HCT116 (cell line): ENCODE data around the gene C1orf116. TPM values are rescaled to one million over a fixed set of nuclear protein-coding genes. Genes with fewer than 3 reads are reported as not detected.

Experiments
- ATAC-seq: fragments of 200-7000 bp; cut with Tn5 transposase; 2 replicates; pipeline ENCODE4 v1.9.1; 2020; ENCODE audit warnings: mild to moderate bottlenecking, moderate library complexity
- BruUV-seq: library from RNA; stranded (reverse); fragments of 400-500 nt; replicated peaks from 2 replicates; lab custom pipeline; 2021; lab: Mats Ljungman, UMichigan
- CTCF ChIA-PET: fragments of 300-600 bp; sonication (Branson Sonifier 250); formaldehyde crosslinking; loops from one replicate; lab custom pipeline; 2021; ENCODE audit warnings: antibody characterized with exemption; lab: Charles Lee
- POLR2A ChIA-PET: fragments of 300-600, 350-600 bp; sonication (Branson Sonifier 250); formaldehyde crosslinking; loops from one replicate; lab custom pipeline; 2021; ENCODE audit warnings: antibody characterized with exemption; lab: Charles Lee
- RAD21 ChIA-PET, 2 experiments: fragments of 300-600 bp; sonication (Branson Sonifier 250); formaldehyde crosslinking; loops; one replicate each; lab custom pipeline; 2023; ENCODE audit warnings: low total read pairs in 2 of 2; ENCODE audit not compliant: uncharacterized antibody in 2 of 2, unreplicated experiment in 2 of 2, low non-redundant PET in 1 of 2; lab: Charles Lee
- DNase-seq: peaks from one replicate; pipeline ENCODE4 v3.0.0-alpha.2; 2010; ENCODE audit warnings: low read depth, low spot score
- H2AFZ ChIP-seq: fragments of 200-600 bp; shearing (Covaris generic), sonication (generic); 2 replicates; pipeline ENCODE4 v1.6.1; 2017; ENCODE audit warnings: low read depth, mixed run types, mixed read lengths, antibody characterized with exemption, low read length; ENCODE audit not compliant: poor library complexity, severe bottlenecking
- H3K27ac ChIP-seq: 2 replicates; pipeline ENCODE4 v1.5.1; 2012; ENCODE audit warnings: low read depth, low read length
- H3K27me3 ChIP-seq: fragments of 200-600 bp; sonication (generic); 2 replicates; pipeline ENCODE4 v1.6.1; 2016; ENCODE audit warnings: mixed run types, low read length, mixed read lengths; ENCODE audit not compliant: insufficient read depth
- H3K36me3 ChIP-seq, 2 experiments: fragments of 200-500 bp in 1 of 2; fragments of 200-600 bp in 1 of 2; sonication (Bioruptor generic) in 1 of 2; sonication (generic) in 1 of 2; 2 replicates each; pipeline versions ENCODE4 v1.5.1 to v1.6.1; 2014 to 2016; ENCODE audit warnings: low read length in 2 of 2, inconsistent platforms in 1 of 2, mixed read lengths in 1 of 2, mixed run types in 1 of 2; ENCODE audit not compliant: insufficient read depth in 2 of 2, control insufficient read depth in 1 of 2
- H3K4me1 ChIP-seq, 2 experiments: fragments of 200-600 bp in 1 of 2; sonication (generic) in 1 of 2; 2 replicates each; pipeline versions ENCODE4 v1.5.1 to v1.6.1; 2012 to 2017; ENCODE audit warnings: low read length in 2 of 2, inconsistent platforms in 1 of 2, mild to moderate bottlenecking in 1 of 2, mixed read lengths in 1 of 2, mixed run types in 1 of 2, moderate library complexity in 1 of 2; ENCODE audit not compliant: insufficient read depth in 2 of 2, control insufficient read depth in 1 of 2
- H3K4me2 ChIP-seq: fragments of 200-600 bp; sonication (generic); 2 replicates; pipeline ENCODE4 v1.6.1; 2017; ENCODE audit warnings: mixed run types, low read length, mixed read lengths
- H3K4me3 ChIP-seq, 2 experiments: fragments of 200-600 bp in 1 of 2; sonication (generic) in 1 of 2; replicated peaks in 1 of 2; 2 replicates each; pipeline ENCODE4 v1.5.1; 2011 to 2016; ENCODE audit warnings: low read length in 2 of 2, control low read depth in 1 of 2, low read depth in 1 of 2, mild to moderate bottlenecking in 1 of 2, mixed read lengths in 1 of 2, mixed run types in 1 of 2
- H3K79me2 ChIP-seq: fragments of 200-600 bp; sonication (generic); 2 replicates; pipeline ENCODE4 v1.6.1; 2017; ENCODE audit warnings: mild to moderate bottlenecking, mixed run types, low read length, moderate library complexity, mixed read lengths; ENCODE audit not compliant: insufficient read depth
- H3K9ac ChIP-seq: fragments of 200-600 bp; sonication (generic); 2 replicates; pipeline ENCODE4 v1.6.1; 2016; ENCODE audit warnings: low read length, mixed read lengths
- H3K9me2 ChIP-seq: fragments of 200-600 bp; sonication (generic), shearing (Covaris generic); 2 replicates; pipeline ENCODE4 v1.6.1; 2017; ENCODE audit warnings: mixed run types, mild to moderate bottlenecking, moderate library complexity; ENCODE audit not compliant: insufficient read depth
- H3K9me3 ChIP-seq, 2 experiments: fragments of 200-500 bp in 1 of 2; fragments of 200-600 bp in 1 of 2; sonication (Bioruptor generic) in 1 of 2; sonication (generic) in 1 of 2; 2 replicates each; pipeline ENCODE4 v1.6.1; 2014 to 2017; ENCODE audit warnings: low read length in 2 of 2, mixed read lengths in 2 of 2, inconsistent platforms in 1 of 2, low read depth in 1 of 2, mild to moderate bottlenecking in 1 of 2, mixed run types in 1 of 2, moderate library complexity in 1 of 2; ENCODE audit not compliant: control insufficient read depth in 1 of 2, insufficient read depth in 1 of 2
- H4K20me1 ChIP-seq: fragments of 200-600 bp; sonication (generic), shearing (Covaris generic); 2 replicates; pipeline ENCODE4 v1.6.1; 2017; ENCODE audit warnings: mixed run types, mild to moderate bottlenecking, moderate library complexity; ENCODE audit not compliant: insufficient read depth
- CBX3 ChIP-seq: IDR thresholded peaks from 2 replicates; pipeline ENCODE4 v1.6.1; 2012; ENCODE audit warnings: low read depth
- ELF1 ChIP-seq: IDR thresholded peaks from 2 replicates; pipeline ENCODE4 v1.6.1; 2012; ENCODE audit warnings: low read depth, borderline replicate concordance
- EZH2phosphoT487 ChIP-seq: fragments of 200-600 bp; IDR thresholded peaks from 2 replicates; pipeline ENCODE4 v1.6.1; 2018; ENCODE audit warnings: antibody characterized with exemption, borderline replicate concordance
- MAX ChIP-seq: IDR thresholded peaks from 2 replicates; pipeline ENCODE4 v1.6.1; 2012
- POLR2AphosphoS5 ChIP-seq: IDR thresholded peaks from 2 replicates; pipeline ENCODE4 v1.6.1; 2011; ENCODE audit warnings: mild to moderate bottlenecking, low read depth, low read length, moderate library complexity
- RAD21 ChIP-seq: IDR thresholded peaks from 2 replicates; pipeline ENCODE4 v1.6.1; 2012; ENCODE audit warnings: low read depth, mild to moderate bottlenecking
- SIN3A ChIP-seq: IDR thresholded peaks from 2 replicates; pipeline ENCODE4 v1.6.1; 2012; ENCODE audit warnings: low read depth
- SP1 ChIP-seq: IDR thresholded peaks from 2 replicates; pipeline ENCODE4 v1.6.1; 2012; ENCODE audit warnings: low read depth
- SRF ChIP-seq: IDR thresholded peaks from 2 replicates; pipeline ENCODE4 v1.6.1; 2012; ENCODE audit warnings: low read depth
- YY1 ChIP-seq: IDR thresholded peaks from 2 replicates; pipeline ENCODE4 v1.6.1; 2011; ENCODE audit warnings: low read length, low read depth, moderate library complexity, mild to moderate bottlenecking; ENCODE audit not compliant: insufficient replicate concordance; ENCODE audit errors: extremely low read depth
- ZNF274 ChIP-seq: fragments of 200-500 bp; sonication (Bioruptor generic); IDR thresholded peaks from 2 replicates; pipeline ENCODE4 v1.6.1; 2014; ENCODE audit warnings: mild to moderate bottlenecking, low read depth, low read length, inconsistent platforms
- intact Hi-C: fragments of 100-400 bp; cut with micrococcal nuclease; formaldehyde crosslinking; loops from 2 replicates; pipeline ENCODE4 v1.10.0; 2022
- total RNA-seq: library from RNA; stranded (reverse); gene quantifications from one replicate; pipeline ENCODE4 v1.2.1, GENCODE V29; 2021; ENCODE audit not compliant: unreplicated experiment
- TF ChIP-seq, protein P1 (sequence below): IDR thresholded peaks from 2 replicates; pipeline ENCODE4 v1.6.1; 2012
- TF ChIP-seq, protein P2 (sequence below): IDR thresholded peaks from 2 replicates; pipeline ENCODE4 v1.6.1; 2012; ENCODE audit warnings: low read depth

Gene C1orf116
- total RNA-seq, 1 experiment from 2014 or later: 3.6 TPM

DNA sequence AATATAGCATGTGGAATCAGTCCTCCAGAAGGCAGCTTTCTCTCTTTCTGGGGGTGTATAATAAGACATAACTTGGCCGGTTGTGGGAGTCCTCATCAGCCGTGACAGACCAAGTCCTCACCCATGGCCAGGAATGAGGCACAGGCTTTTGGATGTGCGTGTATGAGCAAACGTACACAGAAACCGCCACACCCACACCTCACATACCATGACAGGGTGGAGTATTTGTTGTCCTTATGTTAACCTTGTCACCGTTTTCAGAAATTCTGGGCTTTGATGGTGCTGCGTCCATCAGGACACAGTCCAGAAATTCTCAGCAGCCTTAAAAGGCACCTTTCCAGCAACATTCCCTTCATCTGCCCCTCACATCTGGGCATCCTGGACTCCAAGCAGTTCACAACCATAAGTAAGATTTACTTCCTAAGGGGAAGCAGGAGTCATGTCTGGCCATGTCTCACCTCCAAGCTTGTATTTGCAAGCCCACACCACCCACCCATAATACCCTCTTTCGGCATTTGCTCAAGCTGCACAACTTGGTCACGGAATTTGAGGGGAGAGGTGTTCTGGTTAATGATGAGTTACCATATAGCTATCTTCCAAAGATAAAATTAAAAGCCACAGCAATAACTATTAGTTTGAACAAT lies 12.4 kb downstream of the C1orf116 start:
- RAD21 ChIA-PET: no interaction called here
- H2AFZ ChIP-seq: no peak overlapping the region
- no TSS peak for BruUV-seq
- TF ChIP-seq CBX3 (no peak), SIN3A (0 out of 2 replicates have a peak, but pooled peaks have one; percentile 19), POLR2AphosphoS5 (peak; percentile 46), ELF1 (no peak), RAD21 (no peak), EZH2phosphoT487 (no peak), SRF (no peak), YY1 (no peak), ZNF274 (no peak), MAX (0 out of 2 replicates have a peak, but pooled peaks have one; percentile 36), SP1 (peak; percentile 55)
- TF ChIP-seq, protein P1, sequence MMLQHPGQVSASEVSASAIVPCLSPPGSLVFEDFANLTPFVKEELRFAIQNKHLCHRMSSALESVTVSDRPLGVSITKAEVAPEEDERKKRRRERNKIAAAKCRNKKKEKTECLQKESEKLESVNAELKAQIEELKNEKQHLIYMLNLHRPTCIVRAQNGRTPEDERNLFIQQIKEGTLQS: no peak
- TF ChIP-seq, protein P2, sequence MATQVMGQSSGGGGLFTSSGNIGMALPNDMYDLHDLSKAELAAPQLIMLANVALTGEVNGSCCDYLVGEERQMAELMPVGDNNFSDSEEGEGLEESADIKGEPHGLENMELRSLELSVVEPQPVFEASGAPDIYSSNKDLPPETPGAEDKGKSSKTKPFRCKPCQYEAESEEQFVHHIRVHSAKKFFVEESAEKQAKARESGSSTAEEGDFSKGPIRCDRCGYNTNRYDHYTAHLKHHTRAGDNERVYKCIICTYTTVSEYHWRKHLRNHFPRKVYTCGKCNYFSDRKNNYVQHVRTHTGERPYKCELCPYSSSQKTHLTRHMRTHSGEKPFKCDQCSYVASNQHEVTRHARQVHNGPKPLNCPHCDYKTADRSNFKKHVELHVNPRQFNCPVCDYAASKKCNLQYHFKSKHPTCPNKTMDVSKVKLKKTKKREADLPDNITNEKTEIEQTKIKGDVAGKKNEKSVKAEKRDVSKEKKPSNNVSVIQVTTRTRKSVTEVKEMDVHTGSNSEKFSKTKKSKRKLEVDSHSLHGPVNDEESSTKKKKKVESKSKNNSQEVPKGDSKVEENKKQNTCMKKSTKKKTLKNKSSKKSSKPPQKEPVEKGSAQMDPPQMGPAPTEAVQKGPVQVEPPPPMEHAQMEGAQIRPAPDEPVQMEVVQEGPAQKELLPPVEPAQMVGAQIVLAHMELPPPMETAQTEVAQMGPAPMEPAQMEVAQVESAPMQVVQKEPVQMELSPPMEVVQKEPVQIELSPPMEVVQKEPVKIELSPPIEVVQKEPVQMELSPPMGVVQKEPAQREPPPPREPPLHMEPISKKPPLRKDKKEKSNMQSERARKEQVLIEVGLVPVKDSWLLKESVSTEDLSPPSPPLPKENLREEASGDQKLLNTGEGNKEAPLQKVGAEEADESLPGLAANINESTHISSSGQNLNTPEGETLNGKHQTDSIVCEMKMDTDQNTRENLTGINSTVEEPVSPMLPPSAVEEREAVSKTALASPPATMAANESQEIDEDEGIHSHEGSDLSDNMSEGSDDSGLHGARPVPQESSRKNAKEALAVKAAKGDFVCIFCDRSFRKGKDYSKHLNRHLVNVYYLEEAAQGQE: no peak
- TF ChIP-seq, all 23 proteins: peak for 4
- DNase-seq (peak; percentile 60), ATAC-seq (peak; percentile 71)
- Histone ChIP-seq H3K9ac (peak overlapping the region; percentile 54), H3K27me3 (no peaks in the 10 kb centered on the region), H3K9me3 (no peaks in the 10 kb centered on the region), H3K79me2 (no peaks in the 10 kb centered on the region), H3K4me2 (peak overlapping the region; percentile 72), H3K9me2 (no peaks in the 10 kb centered on the region), H3K36me3 (no peaks in the 10 kb centered on the region; a peak in 1 of 4 replicates), H3K27ac (no peak overlapping the region), H4K20me1 (no peaks in the 10 kb centered on the region), H3K4me1 (peaks cover 16 to 82% of the 10 kb centered on the region in 2 experiments), H3K4me3 (peak overlapping the region; percentile 7 to 37; a peak in 2 of 4 replicates)
- ChIA-PET POLR2A (no interaction called here), CTCF (interaction anchor here (1.5 kb wide), 1 partner anchor 108 kb away, joined by 5 read pairs; no protein-coding TSS in a partner anchor)
- intact Hi-C loops: no loop called here
